ENCODE measurements around the gene KRT37. TPM values are rescaled to one million over a fixed set of nuclear protein-coding genes. Genes with fewer than 3 reads are reported as not detected.

KRT37 gene
- total RNA-seq, 4 donors from 2014 or later = not detected

GRCh38 chr17:41377546-41377945 is 46.8 kb downstream of the KRT37 start:
- no peak for ATAC-seq (ENCODE audit: low FRiP score)
- no peak for TF ChIP-seq CTCF (IDR thresholded peaks at IDR 0.05)
- DNase-seq (ENCODE audit: low spot score) = no peak

Small RNA genes within 50 kb of the gene (small RNA-seq; reads per million reads assigned to genes)
- gene RNU2-32P = not detected

Other genes starting within 250 kb of the KRT37 start
- not detected for gene KRTAP4-2, start 246.4 kb downstream of the KRT37 start, total RNA-seq
- not detected for gene KRTAP4-1, start 239.7 kb downstream of the KRT37 start, total RNA-seq
- gene KRTAP9-1, start 234.7 kb downstream of the KRT37 start, total RNA-seq = not detected
- not detected for gene KRTAP9-2, start 197.9 kb downstream of the KRT37 start, total RNA-seq
- gene KRTAP9-3, start 192.1 kb downstream of the KRT37 start, total RNA-seq = not detected
- not detected for gene KRTAP9-8, start 186.6 kb downstream of the KRT37 start, total RNA-seq
- gene KRTAP9-4, start 174.9 kb downstream of the KRT37 start, total RNA-seq = not detected
- not detected for gene KRTAP9-9, start 169.2 kb downstream of the KRT37 start, total RNA-seq
- not detected for gene KRTAP9-6, start 159.2 kb downstream of the KRT37 start, total RNA-seq
- gene KRTAP9-7, start 148.9 kb downstream of the KRT37 start, total RNA-seq = not detected
- gene KRTAP29-1, start 121.7 kb downstream of the KRT37 start, total RNA-seq = not detected
- gene KRTAP16-1, start 115.3 kb downstream of the KRT37 start, total RNA-seq = not detected
- not detected for gene KRTAP17-1, start 108.9 kb downstream of the KRT37 start, total RNA-seq
- not detected for gene KRT33A, start 73.8 kb downstream of the KRT37 start, total RNA-seq
- not detected for gene KRT33B, start 54.8 kb downstream of the KRT37 start, total RNA-seq
- gene KRT34, start 42.3 kb downstream of the KRT37 start, total RNA-seq = not detected
- gene KRT31, start 27.0 kb downstream of the KRT37 start, total RNA-seq = not detected
- not detected for gene KRT38, start 16.4 kb upstream of the KRT37 start, total RNA-seq
- not detected for gene KRT32, start 42.8 kb upstream of the KRT37 start, total RNA-seq
- gene KRT35, start 56.6 kb upstream of the KRT37 start, total RNA-seq = not detected
- gene KRT36, start 65.3 kb upstream of the KRT37 start, total RNA-seq = not detected
- gene KRT13, start 81.0 kb upstream of the KRT37 start, total RNA-seq = under 1 TPM in 1 of 4 donors, not detected in 3; 0.65 TPM
- gene KRT15, start 94.3 kb upstream of the KRT37 start, total RNA-seq = 1 to 10 TPM in 2 of 4 donors, under 1 TPM in 1, not detected in 1; 0.31 to 2.5 (median 1.8) TPM
- gene KRT19, start 103.7 kb upstream of the KRT37 start, total RNA-seq = 100 to 1,000 TPM in 2 of 4 donors, 10 to 100 TPM in 2; 22.1 to 838 (median 270) TPM
- not detected for gene KRT9, start 147.5 kb upstream of the KRT37 start, total RNA-seq
- gene KRT14, start 162.3 kb upstream of the KRT37 start, total RNA-seq = 1 to 10 TPM in 2 of 4 donors, under 1 TPM in 1, not detected in 1; 0.56 to 4.0 (median 3.0) TPM
- gene KRT16, start 188.2 kb upstream of the KRT37 start, total RNA-seq = 100 to 1,000 TPM in 1 of 4 donors, 1 to 10 TPM in 2, under 1 TPM in 1; 0.84 to 158 (median 7.6) TPM
- under 1 TPM in 1 of 4 donors, not detected in 3; 0.56 TPM for gene KRT17, start 200.0 kb upstream of the KRT37 start, total RNA-seq